Lung microvascular endothelial cell (primary cell): Measurements from ENCODE around the gene S100A6. TPM values are rescaled to one million over a fixed set of nuclear protein-coding genes. Genes with fewer than 3 reads are reported as not detected.

Experiments
- DNase-seq, 2 donors: peaks; one replicate each; pipeline versions ENCODE4 v3.0.0 to v3.0.0-alpha.2; 2010; ENCODE audit warnings: low read depth in 2 of 2
- total RNA-seq: library from RNA; depleted of rRNA; stranded (reverse); fragments of >200 nt; gene quantifications from 2 replicates; pipeline ENCODE4 v1.2.1, GENCODE V29; 2014

S100A6 gene
- total RNA-seq, 1 donor from 2014 or later = 524 TPM

DNA sequence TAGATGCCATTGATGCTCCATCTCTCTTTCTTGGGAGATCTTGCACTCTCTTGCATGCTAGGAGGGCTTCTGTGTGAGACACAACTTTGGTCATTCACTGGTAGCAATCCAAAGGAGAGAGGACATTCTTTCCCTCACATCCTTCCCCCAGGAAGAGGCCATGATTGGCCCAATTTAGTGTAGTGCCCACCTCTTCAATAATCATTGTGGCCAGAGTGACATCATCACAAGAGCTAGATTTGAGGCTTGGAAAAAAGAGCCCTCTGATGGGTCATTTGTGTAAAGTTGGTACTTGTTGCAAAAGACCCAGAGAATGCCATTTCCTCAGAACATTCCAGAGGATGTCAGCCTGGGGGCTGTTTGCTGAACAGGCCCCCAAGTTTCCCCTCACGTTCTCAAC is 30.2 kb downstream of the S100A6 start:
- DNase-seq = no peak

DNA sequence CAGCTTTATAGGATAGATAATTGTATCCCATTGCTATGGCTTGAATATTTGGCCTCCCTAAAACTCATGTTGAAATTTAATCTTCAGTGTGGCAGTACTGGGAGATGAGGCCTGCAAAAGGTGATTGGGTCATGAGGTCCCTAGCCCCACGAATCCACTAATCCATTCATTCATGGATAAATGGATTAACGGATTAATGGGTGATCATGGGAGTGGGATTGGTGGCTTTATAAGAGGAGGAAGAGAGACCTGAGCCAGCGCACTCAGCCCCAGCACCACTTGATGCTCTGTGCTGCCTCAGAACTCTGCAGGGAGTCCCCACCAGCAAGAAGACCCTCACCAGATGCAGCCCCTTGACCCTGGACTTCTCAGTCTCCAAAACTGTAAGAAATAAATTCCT is 32.0 kb downstream of the S100A6 start:
- DNase-seq = no peak

DNA sequence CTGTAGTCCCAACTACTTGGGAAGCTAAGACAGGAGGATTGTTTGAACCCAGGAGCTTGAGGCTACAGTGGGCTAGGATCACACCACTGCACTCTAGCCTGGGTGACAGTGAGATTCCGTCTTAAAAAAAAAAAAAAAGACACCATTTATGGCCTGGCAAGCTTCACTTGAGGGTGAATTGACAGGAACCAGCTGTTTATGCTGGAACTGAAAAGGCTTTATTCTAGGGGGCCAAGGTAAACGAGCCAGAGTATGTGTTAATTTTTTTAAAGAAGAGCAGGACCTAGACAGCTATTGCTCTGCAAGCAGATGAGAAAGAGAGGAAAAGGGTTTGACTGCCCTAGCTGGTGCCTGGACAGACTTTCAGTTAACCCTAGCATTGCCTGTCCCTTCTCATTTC is 37.0 kb downstream of the S100A6 start:
- DNase-seq = peak in 1 of 2 donors; percentile 11

DNA sequence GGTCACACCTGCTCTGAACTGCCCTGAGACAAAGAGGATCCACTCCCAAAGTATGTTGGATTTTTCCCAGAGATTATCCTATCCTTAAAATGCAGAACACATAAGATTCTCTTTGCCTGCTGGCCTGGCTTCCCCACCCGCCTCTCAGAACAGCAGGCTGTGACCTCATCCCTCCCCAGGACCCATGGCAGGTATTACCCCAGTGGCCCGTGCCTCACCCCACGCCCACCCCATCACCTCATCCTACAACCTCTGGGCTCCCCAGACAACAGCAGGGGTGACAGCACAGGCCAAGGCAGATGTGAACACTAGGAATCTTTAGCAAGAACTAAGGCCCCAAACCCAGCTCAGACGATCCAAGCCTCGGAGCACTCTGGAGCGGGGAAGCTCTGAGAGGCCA is 40.3 kb downstream of the S100A6 start:
- DNase-seq = no peak

DNA sequence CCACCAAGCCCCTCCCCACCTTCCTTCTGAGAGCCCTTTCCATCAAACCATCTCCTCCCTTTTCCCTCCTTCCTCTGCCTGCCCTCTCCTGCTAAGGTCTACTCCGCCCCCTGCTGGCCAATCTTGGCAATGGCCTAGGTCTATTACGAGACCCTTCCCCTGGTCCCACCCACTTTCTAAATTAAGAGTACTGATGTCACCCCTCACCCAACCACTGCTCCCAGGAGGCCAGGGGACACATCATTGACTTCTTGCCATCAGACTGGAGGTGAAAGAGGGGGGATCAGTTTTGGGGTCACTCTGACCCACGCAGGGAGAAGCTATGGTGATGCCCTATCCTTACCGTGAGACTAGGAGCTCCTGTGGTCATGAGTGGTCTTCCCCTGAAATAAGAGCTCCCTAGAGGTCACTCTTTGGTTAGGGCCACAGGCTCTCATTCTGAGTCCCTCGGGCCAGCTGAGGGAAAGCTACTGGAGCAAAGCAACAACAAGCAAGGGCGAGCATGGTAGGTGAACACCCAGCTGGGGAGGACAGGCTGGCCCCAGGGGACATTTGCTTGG is 40.7 kb downstream of the S100A6 start:
- DNase-seq = peak; percentile 53 to 71

DNA sequence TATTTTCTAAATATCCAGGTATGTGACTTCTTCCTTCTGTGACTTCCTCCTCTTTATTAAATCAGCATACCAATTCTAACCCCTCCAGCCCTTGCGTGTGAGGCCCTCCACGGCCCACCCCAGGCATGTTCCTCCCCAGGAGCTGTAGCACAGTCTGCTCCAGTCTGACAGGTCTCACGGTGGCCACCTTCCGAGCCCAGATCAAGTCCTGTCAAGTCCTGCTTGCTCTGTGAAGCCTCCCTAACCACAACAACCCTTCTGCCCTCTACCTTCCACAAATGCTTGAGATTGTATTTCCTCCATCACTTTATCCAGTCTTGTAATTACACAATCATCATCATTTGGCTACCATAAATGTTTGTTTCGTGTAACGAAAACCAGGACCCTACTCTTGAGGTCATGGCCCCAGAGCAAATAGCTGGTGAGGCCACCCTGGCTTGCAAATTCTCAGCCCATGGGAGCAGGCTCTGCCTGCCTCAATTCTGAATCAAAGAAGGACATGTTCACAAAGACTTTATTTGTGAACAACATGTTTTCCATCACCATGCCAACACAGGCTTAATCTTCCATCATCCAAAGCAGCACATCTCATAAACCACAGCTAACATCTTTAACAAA is 42.3 kb downstream of the S100A6 start:
- DNase-seq = no peak

DNA sequence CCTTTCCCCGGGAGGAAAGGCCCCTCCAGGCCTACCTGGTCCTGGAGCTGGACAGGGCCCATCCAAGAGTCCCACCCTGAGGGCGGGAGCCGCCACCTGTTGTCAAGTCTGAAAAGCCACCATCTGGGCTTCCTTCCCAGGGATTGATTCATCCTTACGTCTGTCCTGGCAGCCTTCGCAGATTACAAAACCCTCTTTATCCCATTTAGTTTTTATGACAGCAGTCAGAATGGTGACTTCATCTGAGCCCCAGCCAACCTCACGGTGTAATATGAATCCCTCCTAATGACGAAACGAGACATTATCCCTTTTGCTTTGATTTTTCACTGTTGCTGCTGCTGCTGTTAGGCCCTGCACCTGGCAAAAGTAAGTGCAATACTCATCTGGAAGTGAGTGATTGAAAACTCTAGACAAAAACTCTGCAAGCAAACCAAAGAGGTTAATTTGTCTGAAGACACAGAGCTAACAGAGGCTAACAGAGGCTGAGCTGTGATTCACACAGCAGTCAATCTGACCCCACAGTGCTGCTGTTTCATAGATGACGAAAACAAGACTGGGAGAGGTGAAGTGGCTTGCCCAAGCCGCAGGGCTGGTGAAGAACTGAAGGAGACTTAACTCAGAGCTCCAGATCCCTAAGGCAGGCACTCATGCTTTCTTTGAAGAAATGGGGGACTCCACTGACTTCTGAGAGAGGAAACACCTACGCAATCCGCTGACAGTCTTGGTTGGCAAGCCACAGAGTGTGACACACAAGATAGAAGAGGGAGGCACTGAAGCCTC is 45.3 kb downstream of the S100A6 start:
- DNase-seq = no peak

DNA sequence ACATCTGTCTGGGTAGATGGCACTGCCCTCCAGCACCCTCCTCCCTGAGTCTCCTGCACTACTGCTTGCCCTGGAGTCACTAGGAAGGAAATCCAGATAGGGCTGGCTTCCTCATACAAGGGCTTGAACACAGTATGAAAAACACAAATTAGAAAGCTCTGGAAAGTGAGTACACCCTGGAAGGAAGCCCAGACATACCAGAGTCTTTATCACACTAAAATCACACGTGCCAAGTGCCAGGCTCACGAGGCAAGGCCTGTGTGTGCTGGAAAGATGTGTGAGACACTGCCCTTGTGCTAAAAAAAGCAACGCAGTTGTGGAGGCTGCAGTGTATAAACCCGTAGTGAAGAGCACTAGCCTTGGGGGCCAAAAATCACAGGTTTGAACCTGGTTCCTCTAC is 47.1 kb downstream of the S100A6 start:
- no peak for DNase-seq

DNA sequence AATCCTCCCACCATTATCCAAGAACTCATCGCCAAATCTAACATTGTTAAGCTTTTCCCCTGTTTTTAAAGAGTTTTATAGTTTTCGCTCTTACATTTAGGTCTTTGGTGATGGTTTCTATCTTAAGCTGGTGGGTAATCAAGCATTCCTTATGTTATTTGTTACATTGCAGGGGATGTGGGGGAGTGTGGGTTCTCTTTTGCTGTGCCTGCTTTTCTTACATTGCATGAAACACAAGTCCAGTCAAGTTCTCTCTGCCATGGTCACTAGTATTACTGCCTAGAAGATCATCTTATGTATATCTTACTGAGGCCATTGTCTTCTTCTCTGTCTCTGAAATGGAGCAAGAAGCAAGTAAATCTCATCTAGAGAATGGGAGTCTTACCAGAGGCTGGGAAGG is 48.1 kb downstream of the S100A6 start:
- no peak for DNase-seq

DNA sequence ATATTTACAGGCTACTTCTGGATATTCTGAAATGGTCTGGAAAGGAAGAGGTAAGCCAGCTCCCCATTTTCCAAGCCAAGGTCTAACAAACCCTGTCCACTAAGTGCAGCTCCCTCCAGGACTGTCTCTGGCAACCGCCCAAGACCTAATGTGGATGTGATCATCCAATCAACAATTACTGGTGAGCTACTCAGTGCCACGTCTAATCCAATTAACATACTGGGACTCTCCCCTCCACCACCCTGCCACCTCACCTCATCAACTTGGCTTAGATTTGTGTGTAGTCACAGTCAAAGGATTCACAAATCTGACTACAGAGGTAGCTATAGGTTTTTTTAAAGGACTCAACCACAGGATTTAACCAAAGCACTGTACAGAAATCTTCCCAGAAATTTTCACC is 49.9 kb downstream of the S100A6 start:
- no peak for DNase-seq

Other genes starting within 250 kb of the S100A6 start
- not detected in 2 replicates for gene PGLYRP3, start 223.0 kb downstream of the S100A6 start, total RNA-seq
- not detected in 2 replicates for gene PGLYRP4, start 187.2 kb downstream of the S100A6 start, total RNA-seq
- 0.22 and 1.2 TPM in 2 replicates for gene S100A9, start 178.1 kb downstream of the S100A6 start, total RNA-seq
- not detected in 2 replicates for gene S100A12, start 160.4 kb downstream of the S100A6 start, total RNA-seq
- not detected in 2 replicates for gene S100A8, start 144.9 kb downstream of the S100A6 start, total RNA-seq
- gene S100A7A, start 119.5 kb downstream of the S100A6 start, total RNA-seq = not detected in 2 replicates
- gene S100A7, start 75.3 kb downstream of the S100A6 start, total RNA-seq = not detected in 2 replicates
- gene S100A5, start 4.9 kb upstream of the S100A6 start, total RNA-seq = not detected in 2 replicates
- gene S100A4, start 9.8 kb upstream of the S100A6 start, total RNA-seq = 0.60 and 5.4 TPM in 2 replicates
- gene S100A3, start 13.3 kb upstream of the S100A6 start, total RNA-seq = 0.20 and 2.8 TPM in 2 replicates
- gene S100A2, start 29.9 kb upstream of the S100A6 start, total RNA-seq = 0.79 and 1.7 TPM in 2 replicates
- 442 and 502 TPM in 2 replicates for gene S100A16, start 77.1 kb upstream of the S100A6 start, total RNA-seq
- 0.20 TPM in 1 of 2 replicates, not detected in the other for gene S100A14, start 80.3 kb upstream of the S100A6 start, total RNA-seq
- gene S100A13, start 91.5 kb upstream of the S100A6 start, total RNA-seq = 89.7 and 138 TPM in 2 replicates
- not detected in 2 replicates for gene S100A1, start 92.4 kb upstream of the S100A6 start, total RNA-seq
- 15.5 and 21.0 TPM in 2 replicates for gene CHTOP, start 98.1 kb upstream of the S100A6 start, total RNA-seq
- 48.8 and 52.0 TPM in 2 replicates for gene SNAPIN, start 122.7 kb upstream of the S100A6 start, total RNA-seq
- 165 and 177 TPM in 2 replicates for gene ILF2, start 135.0 kb upstream of the S100A6 start, total RNA-seq
- 5.9 and 17.3 TPM in 2 replicates for gene NPR1, start 142.7 kb upstream of the S100A6 start, total RNA-seq
- gene INTS3, start 192.1 kb upstream of the S100A6 start, total RNA-seq = 12.2 and 20.6 TPM in 2 replicates
- 16.3 and 35.3 TPM in 2 replicates for gene SLC27A3, start 239.4 kb upstream of the S100A6 start, total RNA-seq